PC-9 (cell line): ENCODE results near the gene HEXA. TPM values are rescaled to one million over a fixed set of nuclear protein-coding genes. Genes with fewer than 3 reads are reported as not detected.

Experiments used
- BruUV-seq: library from RNA; stranded (reverse); fragments of 400-500 nt; replicated peaks from 2 replicates; lab custom pipeline; 2021; lab: Mats Ljungman, UMichigan
- CTCF ChIA-PET: fragments of 300-600 bp; sonication (Branson Sonifier 250); formaldehyde crosslinking; loops from one replicate; lab custom pipeline; 2022; ENCODE audit warnings: antibody characterized with exemption; lab: Charles Lee
- POLR2A ChIA-PET: fragments of 300-600 bp; sonication (Branson Sonifier 250); formaldehyde crosslinking; loops from one replicate; lab custom pipeline; 2022; ENCODE audit warnings: antibody characterized with exemption; ENCODE audit not compliant: unreplicated experiment; lab: Charles Lee
- DNase-seq, 2 experiments: peaks; one replicate each; pipeline versions ENCODE4 v3.0.0 to v3.0.0-alpha.2; 2015 to 2022; ENCODE audit warnings: mixed read lengths in 1 of 2
- H2AFZ ChIP-seq: fragments of 200-600 bp; sonication (generic); 2 replicates; pipeline ENCODE4 v1.8.1; 2017; ENCODE audit warnings: antibody characterized with exemption
- H3F3A ChIP-seq: fragments of 200-600 bp; sonication (generic); 2 replicates; pipeline ENCODE4 v1.8.1; 2017; ENCODE audit warnings: antibody characterized with exemption, mild to moderate bottlenecking, low read depth; ENCODE audit not compliant: insufficient read depth
- H3K27ac ChIP-seq: fragments of 200-600 bp; sonication (generic); 2 replicates; pipeline ENCODE4 v1.6.1; 2016; ENCODE audit warnings: mixed run types
- H3K27me3 ChIP-seq: fragments of 200-600 bp; sonication (generic); 2 replicates; pipeline ENCODE4 v1.6.1; 2016; ENCODE audit warnings: low read depth, mixed run types; ENCODE audit not compliant: insufficient read depth
- H3K36me3 ChIP-seq: fragments of 200-600 bp; sonication (generic); 2 replicates; pipeline ENCODE4 v1.6.1; 2016; ENCODE audit warnings: low read depth, mixed run types
- H3K4me1 ChIP-seq: fragments of 200-600 bp; sonication (generic); replicated peaks from 2 replicates; pipeline ENCODE4 v1.6.1; 2016; ENCODE audit warnings: mixed run types; ENCODE audit not compliant: insufficient read depth
- H3K4me2 ChIP-seq: fragments of 200-600 bp; sonication (generic); 2 replicates; pipeline ENCODE4 v1.6.1; 2017; ENCODE audit warnings: mixed run types
- H3K4me3 ChIP-seq: fragments of 200-600 bp; sonication (generic); 2 replicates; pipeline ENCODE4 v1.6.1; 2016; ENCODE audit warnings: mixed run types
- H3K79me2 ChIP-seq: fragments of 200-600 bp; sonication (generic); 2 replicates; pipeline ENCODE4 v1.6.1; 2017; ENCODE audit warnings: low read depth, mixed run types
- H3K9me2 ChIP-seq: fragments of 200-600 bp; sonication (generic); 2 replicates; pipeline ENCODE4 v1.8.1; 2017; ENCODE audit warnings: mild to moderate bottlenecking; ENCODE audit not compliant: insufficient read depth
- H3K9me3 ChIP-seq: fragments of 200-600 bp; sonication (generic); 2 replicates; pipeline ENCODE4 v1.8.1; 2016; ENCODE audit warnings: low read depth; ENCODE audit not compliant: insufficient read depth
- H4K20me1 ChIP-seq: fragments of 200-600 bp; sonication (generic); 2 replicates; pipeline ENCODE4 v1.8.1; 2017; ENCODE audit not compliant: insufficient read depth
- EZH2 ChIP-seq: fragments of 200-600 bp; sonication (generic); IDR thresholded peaks from 2 replicates; pipeline ENCODE4 v1.8.0; 2017; ENCODE audit warnings: antibody characterized with exemption, low read depth
- intact Hi-C: fragments of 100-400 bp; cut with micrococcal nuclease; formaldehyde crosslinking; loops from one replicate; pipeline ENCODE4 v1.10.0; 2022; ENCODE audit not compliant: unreplicated experiment
- total RNA-seq: library from RNA; stranded (reverse); gene quantifications from 2 replicates; pipeline ENCODE4 v1.2.3, GENCODE V29; 2021
- TF ChIP-seq, protein P1 (sequence below): fragments of 200-600 bp; sonication (generic); conservative IDR thresholded peaks from 2 replicates; pipeline ENCODE4 v1.6.1; 2017; ENCODE audit warnings: mixed run types, antibody characterized with exemption, mild to moderate bottlenecking, moderate library complexity

HEXA gene
- total RNA-seq, 1 experiment from 2014 or later = 129 TPM

DNA sequence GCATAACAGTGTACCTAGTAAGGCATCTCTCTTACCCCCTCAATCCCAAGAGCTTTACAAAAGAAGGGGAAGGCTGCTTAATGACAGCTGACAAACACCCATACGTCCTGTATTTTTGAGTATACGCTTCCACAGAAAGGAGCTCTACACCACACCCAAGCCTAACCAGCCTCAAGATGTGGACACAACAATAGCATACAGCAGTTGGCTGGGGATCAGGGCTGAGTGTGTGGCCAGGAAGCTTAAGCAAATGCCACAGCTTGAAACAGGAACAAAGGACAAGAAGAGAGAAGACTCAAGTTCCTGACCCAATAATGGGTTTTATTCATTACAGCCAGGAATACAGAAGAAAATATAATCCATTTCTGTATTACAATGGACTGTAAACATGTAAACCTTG, 6.9 kb downstream of the HEXA start:
- Histone ChIP-seq H3K9me3 (no peaks in the 10 kb centered on the region), H4K20me1 (0 out of 2 replicates have a peak, but pooled peaks cover 16% of the 10 kb centered on the region), H3K27me3 (no peaks in the 10 kb centered on the region), H3K4me3 (no peak overlapping the region), H2AFZ (no peak overlapping the region), H3F3A (no peaks in the 10 kb centered on the region), H3K4me2 (no peak overlapping the region), H3K36me3 (no peaks in the 10 kb centered on the region), H3K9me2 (no peaks in the 10 kb centered on the region), H3K79me2 (peaks cover 17% of the 10 kb centered on the region), H3K4me1 (no peaks in the 10 kb centered on the region), H3K27ac (no peak overlapping the region)
- no TSS peak for BruUV-seq
- ChIA-PET CTCF (no interaction called here), POLR2A (interaction anchor here (0.5 to 0.7 kb wide), 2 partner anchors 10 to 38 kb away, joined by 3 read pairs; no protein-coding TSS in a partner anchor)
- intact Hi-C loops = no loop called here
- no peak for DNase-seq
- no peak for TF ChIP-seq EZH2
- TF ChIP-seq, protein P1, sequence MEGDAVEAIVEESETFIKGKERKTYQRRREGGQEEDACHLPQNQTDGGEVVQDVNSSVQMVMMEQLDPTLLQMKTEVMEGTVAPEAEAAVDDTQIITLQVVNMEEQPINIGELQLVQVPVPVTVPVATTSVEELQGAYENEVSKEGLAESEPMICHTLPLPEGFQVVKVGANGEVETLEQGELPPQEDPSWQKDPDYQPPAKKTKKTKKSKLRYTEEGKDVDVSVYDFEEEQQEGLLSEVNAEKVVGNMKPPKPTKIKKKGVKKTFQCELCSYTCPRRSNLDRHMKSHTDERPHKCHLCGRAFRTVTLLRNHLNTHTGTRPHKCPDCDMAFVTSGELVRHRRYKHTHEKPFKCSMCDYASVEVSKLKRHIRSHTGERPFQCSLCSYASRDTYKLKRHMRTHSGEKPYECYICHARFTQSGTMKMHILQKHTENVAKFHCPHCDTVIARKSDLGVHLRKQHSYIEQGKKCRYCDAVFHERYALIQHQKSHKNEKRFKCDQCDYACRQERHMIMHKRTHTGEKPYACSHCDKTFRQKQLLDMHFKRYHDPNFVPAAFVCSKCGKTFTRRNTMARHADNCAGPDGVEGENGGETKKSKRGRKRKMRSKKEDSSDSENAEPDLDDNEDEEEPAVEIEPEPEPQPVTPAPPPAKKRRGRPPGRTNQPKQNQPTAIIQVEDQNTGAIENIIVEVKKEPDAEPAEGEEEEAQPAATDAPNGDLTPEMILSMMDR = no peak

DNA sequence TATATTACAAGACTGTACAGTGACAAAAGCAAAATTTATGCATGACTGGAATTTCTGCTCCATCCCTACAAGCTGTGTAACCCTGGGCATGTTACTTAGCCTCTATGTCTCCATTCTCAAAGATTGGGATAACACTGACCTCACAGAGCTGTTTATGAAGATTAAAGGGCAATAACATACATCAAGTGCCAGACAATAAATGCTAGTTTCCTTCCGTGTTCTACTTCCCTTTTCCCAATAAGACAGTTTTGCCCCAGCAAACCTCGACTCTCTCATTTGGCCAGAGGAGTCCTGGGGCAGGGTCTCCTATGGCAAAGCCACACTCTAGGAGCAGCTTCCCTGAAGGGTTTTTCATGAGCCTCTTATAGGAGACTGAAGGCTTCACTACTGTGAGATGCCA, 7.5 kb downstream of the HEXA start:
- no peak for DNase-seq
- Histone ChIP-seq H3F3A (no peaks in the 10 kb centered on the region), H3K4me3 (no peak overlapping the region), H3K9me2 (no peaks in the 10 kb centered on the region), H3K27me3 (no peaks in the 10 kb centered on the region), H4K20me1 (0 out of 2 replicates have a peak, but pooled peaks cover 16% of the 10 kb centered on the region), H2AFZ (no peak overlapping the region), H3K36me3 (no peaks in the 10 kb centered on the region), H3K9me3 (no peaks in the 10 kb centered on the region), H3K4me1 (no peaks in the 10 kb centered on the region), H3K79me2 (peaks cover 14% of the 10 kb centered on the region), H3K4me2 (no peak overlapping the region), H3K27ac (no peak overlapping the region)
- CTCF ChIA-PET = no interaction called here
- POLR2A ChIA-PET = interaction anchor here (0.5 kb wide), 1 partner anchor 37 kb away, joined by 3 read pairs; no protein-coding TSS in a partner anchor
- BruUV-seq = no TSS peak
- intact Hi-C loops = no loop called here
- TF ChIP-seq, protein P1 = no peak
- TF ChIP-seq EZH2 = no peak

DNA sequence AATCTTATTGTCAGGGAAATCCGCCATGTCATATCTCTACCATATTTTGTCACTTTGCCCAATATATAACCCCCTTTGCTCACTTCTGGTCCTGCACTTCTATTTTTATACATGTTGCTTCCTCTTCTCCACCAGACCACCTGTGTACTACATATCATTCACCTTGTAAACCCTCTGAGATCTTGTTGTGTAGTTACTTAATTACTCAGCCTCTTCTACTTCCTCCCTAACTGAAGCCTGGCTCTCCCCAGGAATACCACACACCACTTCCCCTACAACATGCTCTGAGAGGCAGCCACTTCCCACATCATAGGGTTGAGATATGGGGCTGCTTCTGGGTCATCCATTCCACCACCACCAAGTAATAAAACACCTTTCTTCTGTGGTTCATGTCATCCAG, 10.0 kb downstream of the HEXA start:
- H4K20me1 ChIP-seq = 0 out of 2 replicates have a peak, but pooled peaks cover 18% of the 10 kb centered on the region
- H3F3A ChIP-seq = no peaks in the 10 kb centered on the region
- no peak for TF ChIP-seq EZH2
- TF ChIP-seq, protein P1 = no peak
- ChIA-PET CTCF (interaction anchor here (0.6 kb wide), 1 partner anchor 1683 kb away, joined by 7 read pairs; no protein-coding TSS in a partner anchor), POLR2A (no interaction called here)
- no TSS peak for BruUV-seq
- no peaks in the 10 kb centered on the region for H3K9me3 ChIP-seq
- H3K27ac ChIP-seq = no peak overlapping the region
- no peaks in the 10 kb centered on the region for H3K27me3 ChIP-seq
- no peak for DNase-seq
- H2AFZ ChIP-seq = no peak overlapping the region
- H3K4me1 ChIP-seq = no peaks in the 10 kb centered on the region
- H3K4me3 ChIP-seq = no peak overlapping the region
- H3K79me2 ChIP-seq = 0 out of 2 replicates have a peak, but pooled peaks cover 4% of the 10 kb centered on the region
- intact Hi-C loops = no loop called here
- no peak overlapping the region for H3K4me2 ChIP-seq
- H3K36me3 ChIP-seq = no peaks in the 10 kb centered on the region
- H3K9me2 ChIP-seq = no peaks in the 10 kb centered on the region
